PC-3 (cell line): ENCODE data around the gene SLC25A21.

ENCODE experiments used
- CTCF ChIP-seq: fragments of 300-600 bp; sonication (generic); conservative IDR thresholded peaks from 2 replicates; pipeline ENCODE4 v1.5.1; 2017; ENCODE audit warnings: antibody characterized with exemption, low read depth, mild to moderate bottlenecking, low read length
- EZH2phosphoT487 ChIP-seq: fragments of 300-600 bp; sonication (generic); IDR thresholded peaks from 2 replicates; pipeline ENCODE4 v1.6.1; 2018; ENCODE audit warnings: mild to moderate bottlenecking, antibody characterized with exemption, low read length, borderline replicate concordance

- TF ChIP-seq CTCF: no peak
- TF ChIP-seq EZH2phosphoT487: no peak
These were observed 32.2 kb downstream of the SLC25A21 start for GRCh38 chr14:37140176-37140575.
